HG02840 (cell line): ENCODE results near the gene GPALPP1.
"Not testable (repeated sequence)": the region's sequence is repeated elsewhere in the genome, so short reads cannot be mapped to it uniquely, and the experiment has no call there.

Source experiments
- ATAC-seq: cut with Tn5 transposase; IDR thresholded peaks from one replicate; pipeline ENCODE4 v1.9.1; 2021; ENCODE audit warnings: mild to moderate bottlenecking, moderate library complexity, moderate number of reproducible peaks; ENCODE audit not compliant: unreplicated experiment, low FRiP score

Gene GPALPP1, protein sequence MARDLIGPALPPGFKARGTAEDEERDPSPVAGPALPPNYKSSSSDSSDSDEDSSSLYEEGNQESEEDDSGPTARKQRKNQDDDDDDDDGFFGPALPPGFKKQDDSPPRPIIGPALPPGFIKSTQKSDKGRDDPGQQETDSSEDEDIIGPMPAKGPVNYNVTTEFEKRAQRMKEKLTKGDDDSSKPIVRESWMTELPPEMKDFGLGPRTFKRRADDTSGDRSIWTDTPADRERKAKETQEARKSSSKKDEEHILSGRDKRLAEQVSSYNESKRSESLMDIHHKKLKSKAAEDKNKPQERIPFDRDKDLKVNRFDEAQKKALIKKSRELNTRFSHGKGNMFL

GRCh38 chr13:44989071-44989889 is at the start of gene GPALPP1, which contains the start of gene NUFIP1:
GPALPP1 (plus strand) TSS chr13:44989538; CDS start chr13:44989655, 117 bp downstream.
NUFIP1 (minus strand) TSS chr13:44989471; CDS start chr13:44989436, 35 bp downstream.
- ATAC-seq, result peak; percentile 92

- not testable (repeated sequence) for ATAC-seq
Observed at GRCh38 chr13:44943411-44943810, 45.9 kb upstream of the GPALPP1 start.

GRCh38 chr13:44951184-44951583 is 38.2 kb upstream of the GPALPP1 start:
- ATAC-seq, result no peak

DNA sequence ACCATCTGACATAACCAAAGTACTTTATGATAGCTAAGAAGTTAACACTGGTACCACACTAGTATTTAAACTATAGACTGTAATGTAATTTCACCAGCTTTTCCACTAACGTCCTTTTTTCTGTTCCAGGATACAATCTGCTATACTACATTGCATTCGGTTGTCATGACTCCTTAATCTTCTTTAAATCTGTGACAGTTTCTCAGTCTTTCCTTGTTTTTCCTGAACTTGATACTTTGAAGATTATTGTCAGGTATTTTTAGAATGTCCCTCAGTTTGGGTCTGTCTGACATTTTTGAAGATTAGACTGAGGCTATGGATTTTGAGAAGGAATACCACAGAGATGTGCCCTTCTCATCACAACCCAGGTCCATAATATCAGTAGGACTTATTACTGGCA is 36.7 kb upstream of the GPALPP1 start:
- ATAC-seq, result no peak

- ATAC-seq, result no peak
Observed at GRCh38 chr13:44954224-44954623, 35.1 kb upstream of the GPALPP1 start.

- ATAC-seq, result no peak
Observed at GRCh38 chr13:44955406-44955805, 33.9 kb upstream of the GPALPP1 start.

DNA sequence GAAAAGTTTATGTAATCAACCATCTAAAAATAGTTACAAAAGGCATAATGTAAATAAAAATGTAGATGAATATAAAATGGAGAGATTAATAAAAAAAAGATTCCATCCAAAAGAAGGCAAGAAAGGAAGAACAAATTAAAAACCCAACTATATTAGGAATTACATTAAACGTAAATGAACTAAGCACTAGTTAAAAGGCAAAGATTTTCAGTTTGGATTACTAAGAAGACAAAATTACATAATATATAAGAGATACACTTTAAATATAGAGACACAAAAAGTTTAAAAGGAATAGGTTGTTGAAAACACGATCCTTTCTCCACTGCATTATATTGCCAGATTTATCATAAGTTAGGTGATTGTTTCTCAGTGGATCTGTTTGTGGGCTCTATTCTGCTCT is 27.3 kb upstream of the GPALPP1 start:
- ATAC-seq, result no peak

- ATAC-seq, result no peak
Observed at GRCh38 chr13:44967704-44968433, 21.5 kb upstream of the GPALPP1 start.

- ATAC-seq, result no peak
Observed at GRCh38 chr13:44968434-44968815, 20.9 kb upstream of the GPALPP1 start.

DNA sequence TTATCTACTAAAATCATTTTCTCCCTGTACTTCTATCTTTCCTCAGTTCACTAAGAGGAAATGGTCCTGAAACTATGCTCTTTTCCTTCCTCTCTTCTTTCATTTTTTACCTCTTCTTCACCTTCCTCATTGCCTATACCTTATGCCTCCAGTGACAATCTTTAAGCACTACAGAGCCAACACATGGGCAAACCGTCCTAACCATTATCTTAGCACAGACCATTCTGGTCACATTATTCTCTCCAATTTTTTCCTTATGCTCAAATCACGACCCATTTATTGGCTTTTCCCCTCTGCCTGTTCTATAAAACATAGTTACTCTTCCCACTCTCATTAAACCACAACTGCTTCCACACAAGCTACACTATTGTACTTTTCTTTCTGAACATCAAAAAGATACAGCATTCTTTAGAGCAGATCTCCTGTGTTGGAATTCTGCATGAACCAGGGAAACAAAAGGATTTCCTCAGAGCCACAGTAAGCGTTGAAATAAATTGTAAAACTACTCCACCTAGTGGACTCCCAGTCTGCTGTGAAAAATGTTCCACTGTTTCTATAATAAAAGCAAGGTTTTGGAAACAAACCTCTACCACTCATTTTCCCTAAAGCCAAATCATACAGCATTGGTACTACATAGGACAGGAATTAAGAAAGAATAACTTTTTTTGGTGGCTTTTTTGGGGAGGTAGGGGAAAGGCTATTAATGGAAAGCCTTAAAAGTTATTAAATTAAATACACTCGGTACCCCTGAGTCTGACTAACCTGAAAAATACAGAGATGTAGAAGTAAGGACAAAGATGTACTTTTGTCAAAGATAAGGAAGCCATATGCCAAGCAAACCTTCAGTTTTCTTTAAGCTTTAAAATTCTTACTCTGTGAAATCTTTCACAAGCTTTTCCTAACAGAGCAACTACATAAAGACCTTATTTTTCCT is 19.5 kb upstream of the GPALPP1 start:
- no peak for ATAC-seq

- no peak for ATAC-seq
Observed at GRCh38 chr13:44971656-44972595, 17.4 kb upstream of the GPALPP1 start.

DNA sequence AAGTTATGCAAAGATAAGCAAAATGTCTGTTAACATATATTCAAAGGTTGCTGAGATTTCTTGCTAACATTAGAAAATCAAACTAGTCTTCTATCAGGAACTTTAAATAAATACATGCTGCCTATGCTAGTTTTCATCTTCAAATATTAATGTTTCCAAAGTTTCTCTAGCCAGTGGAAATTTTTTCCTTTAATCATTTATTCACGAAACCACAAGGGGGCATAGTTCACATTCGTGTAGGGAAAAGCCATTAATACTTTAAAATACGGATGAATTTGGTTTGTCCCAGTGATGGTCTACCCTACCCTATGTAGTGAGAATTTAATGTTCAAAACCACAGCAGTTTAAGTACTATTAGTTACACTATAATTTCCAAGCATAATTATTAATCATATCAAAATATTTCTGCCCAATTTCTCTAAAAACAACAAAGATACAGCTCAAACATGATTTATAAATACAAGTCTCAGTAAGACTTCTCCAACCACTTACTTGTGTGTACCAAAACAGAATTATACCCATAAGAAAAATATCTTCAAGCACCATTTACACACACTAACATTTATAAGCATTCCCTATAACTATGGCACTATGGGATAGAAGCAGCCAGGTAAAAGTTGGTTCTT is 16.3 kb upstream of the GPALPP1 start:
- ATAC-seq, result no peak

DNA sequence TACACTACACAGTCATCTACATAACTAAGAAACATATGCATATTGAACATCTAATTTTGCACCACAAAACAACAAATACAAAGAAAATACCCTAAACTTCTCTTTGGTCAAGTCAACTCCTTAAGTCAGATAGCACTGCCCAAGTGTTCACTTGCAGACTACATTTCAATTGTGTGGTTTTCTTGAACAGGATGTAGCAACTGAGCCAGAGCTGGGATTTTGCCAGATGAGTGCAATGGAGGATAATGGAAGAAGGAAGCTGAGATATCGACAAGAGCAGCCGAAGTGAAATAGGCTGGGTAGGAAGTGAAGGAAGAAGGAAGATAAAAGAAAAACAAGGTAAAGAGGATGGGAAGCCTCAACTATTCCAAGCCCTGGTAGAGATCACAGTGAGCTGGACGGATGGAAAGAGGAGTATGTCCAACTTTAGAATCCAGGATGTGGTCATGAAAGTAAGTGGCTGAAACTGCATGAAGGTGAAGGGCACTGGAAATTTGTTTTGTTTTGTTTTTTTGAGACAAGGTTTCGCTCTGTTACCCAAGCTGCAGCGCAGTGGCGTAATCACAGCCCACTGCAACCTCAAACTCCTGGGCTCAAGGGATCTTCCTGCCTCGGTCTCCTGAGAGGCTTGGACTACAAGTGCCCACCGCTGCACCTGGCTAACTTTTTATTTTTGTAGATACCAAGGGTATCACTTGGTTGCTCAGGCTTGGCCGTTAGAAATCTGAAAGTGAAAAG is 15.1 kb upstream of the GPALPP1 start:
- no peak for ATAC-seq

GRCh38 chr13:44976196-44976595 is 13.1 kb upstream of the GPALPP1 start:
- no peak for ATAC-seq

- no peak for ATAC-seq
Observed at GRCh38 chr13:44976949-44977583, 12.3 kb upstream of the GPALPP1 start.

- ATAC-seq, result no peak
Observed at GRCh38 chr13:44978328-44978727, 11.0 kb upstream of the GPALPP1 start.

GRCh38 chr13:44989941-44990340 is 603 bp downstream of the GPALPP1 start:
- ATAC-seq, result peak; percentile 7
